CD14-positive monocyte (primary cell): ENCODE results near the gene TTYH1. TPM values are rescaled to one million over a fixed set of nuclear protein-coding genes. Genes with fewer than 3 reads are reported as not detected.

Source experiments
- DNase-seq, 3 donors: peaks; one replicate each; pipeline ENCODE4 v3.0.0-alpha.2; 2011 to 2022
- H2AFZ ChIP-seq: 2 replicates; pipeline ENCODE4 v1.6.0; 2012; ENCODE audit warnings: mild to moderate bottlenecking, low read depth, low read length, inconsistent platforms; ENCODE audit not compliant: insufficient read depth, poor library complexity, severe bottlenecking
- H3K27ac ChIP-seq, 2 donors: 1 replicate in 1 of 2; 2 replicates in 1 of 2; pipeline ENCODE4 v1.5.1; 2012 to 2013; ENCODE audit warnings: low read length in 2 of 2, control low read depth in 1 of 2, inconsistent platforms in 1 of 2, low read depth in 1 of 2, mild to moderate bottlenecking in 1 of 2
- H3K27me3 ChIP-seq, 2 donors: one replicate each; pipeline versions ENCODE4 v1.6.0 to v1.6.1; 2011 to 2013; ENCODE audit warnings: low read length in 2 of 2; ENCODE audit not compliant: control insufficient read depth in 2 of 2, insufficient read depth in 2 of 2
- H3K36me3 ChIP-seq, 2 donors: replicated peaks in 1 of 2; 1 replicate in 1 of 2; 2 replicates in 1 of 2; pipeline versions ENCODE4 v1.5.1 to v1.6.1; 2012 to 2013; ENCODE audit warnings: low read length in 2 of 2, control low read depth in 1 of 2, inconsistent platforms in 1 of 2, mild to moderate bottlenecking in 1 of 2; ENCODE audit not compliant: insufficient read depth in 2 of 2, control insufficient read depth in 1 of 2
- H3K4me1 ChIP-seq, 2 donors: 1 replicate in 1 of 2; 2 replicates in 1 of 2; pipeline versions ENCODE4 v1.5.1 to v1.6.1; 2012 to 2013; ENCODE audit warnings: low read length in 2 of 2, control low read depth in 1 of 2, inconsistent platforms in 1 of 2, mild to moderate bottlenecking in 1 of 2, moderate library complexity in 1 of 2; ENCODE audit not compliant: insufficient read depth in 2 of 2, control insufficient read depth in 1 of 2
- H3K4me2 ChIP-seq: replicated peaks from 2 replicates; pipeline ENCODE3; 2012; ENCODE audit warnings: low read length, moderate library complexity, mild to moderate bottlenecking; ENCODE audit not compliant: poor library complexity, severe bottlenecking; ENCODE audit errors: extremely low read depth
- H3K4me3 ChIP-seq, 3 experiments: fragments of 200-600 bp in 1 of 3; sonication (generic) in 1 of 3; replicated peaks in 1 of 3; 1 replicate in 2 of 3; 2 replicates in 1 of 3; pipeline ENCODE4 v1.5.1; 2011 to 2013; ENCODE audit warnings: low read length in 3 of 3, mild to moderate bottlenecking in 3 of 3, control low read depth in 2 of 3, low read depth in 2 of 3, inconsistent platforms in 1 of 3, moderate library complexity in 1 of 3
- H3K79me2 ChIP-seq: 2 replicates; pipeline ENCODE4 v1.6.0; 2012; ENCODE audit warnings: mild to moderate bottlenecking, control low read depth, inconsistent platforms, low read length, moderate library complexity; ENCODE audit not compliant: insufficient read depth
- H3K9ac ChIP-seq: 2 replicates; pipeline ENCODE4 v1.6.0; 2017; ENCODE audit warnings: low read length, mild to moderate bottlenecking; ENCODE audit not compliant: insufficient read depth, poor library complexity, severe bottlenecking
- H3K9me3 ChIP-seq, 2 donors: replicated peaks in 1 of 2; 1 replicate in 1 of 2; 2 replicates in 1 of 2; pipeline versions ENCODE4 v1.5.1 to v1.6.1; 2012 to 2013; ENCODE audit warnings: low read length in 2 of 2, control low read depth in 1 of 2; ENCODE audit not compliant: control insufficient read depth in 1 of 2, insufficient read depth in 1 of 2
- H4K20me1 ChIP-seq: 2 replicates; pipeline ENCODE4 v1.6.0; 2012; ENCODE audit warnings: mild to moderate bottlenecking, low read length, control low read depth, moderate library complexity; ENCODE audit not compliant: insufficient read depth
- H3K27ac Mint-ChIP-seq, 7 donors: one replicate each; pipeline ENCODE4 v1.8.0; 2020; ENCODE audit warnings: mild to moderate bottlenecking in 7 of 7, mixed read lengths in 7 of 7, moderate library complexity in 6 of 7, inconsistent platforms in 2 of 7
- H3K27me3 Mint-ChIP-seq, 3 donors: one replicate each; pipeline ENCODE4 v1.8.0; 2021 to 2022; ENCODE audit warnings: low read depth in 3 of 3, mild to moderate bottlenecking in 3 of 3, mixed read lengths in 3 of 3, moderate library complexity in 3 of 3, inconsistent platforms in 1 of 3
- H3K36me3 Mint-ChIP-seq, 2 donors: one replicate each; pipeline ENCODE4 v1.8.0; 2020; ENCODE audit warnings: mixed read lengths in 2 of 2, inconsistent platforms in 1 of 2, mild to moderate bottlenecking in 1 of 2
- H3K4me1 Mint-ChIP-seq: one replicate; pipeline ENCODE4 v1.8.0; 2020; ENCODE audit warnings: mild to moderate bottlenecking, mixed read lengths
- H3K4me3 Mint-ChIP-seq, 2 donors: one replicate each; pipeline ENCODE4 v1.8.0; 2020; ENCODE audit warnings: mild to moderate bottlenecking in 2 of 2, mixed read lengths in 2 of 2, moderate library complexity in 1 of 2
- H3K9me3 Mint-ChIP-seq, 7 donors: one replicate each; pipeline ENCODE4 v1.8.0; 2020 to 2022; ENCODE audit warnings: mixed read lengths in 7 of 7, mild to moderate bottlenecking in 6 of 7, moderate library complexity in 6 of 7, inconsistent platforms in 2 of 7
- WGBS: methylation state at CpG from one replicate; pipeline ENCODE4 v1.1.5; 2013; ENCODE audit warnings: missing lambda C conversion rate; ENCODE audit not compliant: insufficient coverage; 5-methylcytosine and 5-hydroxymethylcytosine counted together
- intact Hi-C, 2 donors: fragments of 100-400 bp; cut with micrococcal nuclease; formaldehyde crosslinking; loops; one replicate each; pipeline versions ENCODE4 v1.15.0 to v1.15.1; 2023
- polyA plus RNA-seq, 3 donors: library from polyadenylated mRNA; depleted of rRNA in 1 of 3; unstranded in 2 of 3; stranded (reverse) in 1 of 3; fragments of 300-500 nt in 2 of 3; fragments of >200 nt in 1 of 3; fragmentation: Illumina TruSeq in 2 of 3; gene quantifications; 1 replicate in 2 of 3; 2 replicates in 1 of 3; pipeline ENCODE4 v1.2.3, GENCODE V29; 2012 to 2021
- TF ChIP-seq, protein P1 (sequence below): fragments of 200-600 bp; IDR thresholded peaks from one replicate; pipeline ENCODE4 v1.8.0; 2022; ENCODE audit warnings: antibody characterized with exemption, mild to moderate bottlenecking

The TTYH1 gene
- polyA plus RNA-seq, 3 donors = not detected

DNA sequence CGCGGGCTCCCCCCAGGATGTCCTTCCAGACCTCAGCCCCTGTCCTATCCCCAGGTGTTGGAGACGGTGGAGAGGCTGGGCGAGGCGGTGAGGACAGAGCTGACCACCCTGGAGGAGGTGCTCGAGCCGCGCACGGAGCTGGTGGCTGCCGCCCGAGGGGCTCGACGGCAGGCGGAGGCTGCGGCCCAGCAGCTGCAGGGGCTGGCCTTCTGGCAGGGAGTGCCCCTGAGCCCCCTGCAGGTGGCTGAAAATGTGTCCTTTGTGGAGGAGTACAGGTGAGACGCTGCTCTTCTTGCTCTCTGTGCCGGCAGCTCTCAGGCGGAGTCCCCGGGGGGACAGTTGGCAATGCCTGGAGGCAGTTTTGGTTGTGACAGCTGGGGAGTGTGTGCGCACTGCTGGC lies 6.9 kb downstream of the TTYH1 start:
- WGBS = 95% methylated on average over 19 of the region's 20 CpGs
- intact Hi-C loops = no loop called here
- peaks cover 11% of the 10 kb centered on the region for H3K4me1 Mint-ChIP-seq

DNA sequence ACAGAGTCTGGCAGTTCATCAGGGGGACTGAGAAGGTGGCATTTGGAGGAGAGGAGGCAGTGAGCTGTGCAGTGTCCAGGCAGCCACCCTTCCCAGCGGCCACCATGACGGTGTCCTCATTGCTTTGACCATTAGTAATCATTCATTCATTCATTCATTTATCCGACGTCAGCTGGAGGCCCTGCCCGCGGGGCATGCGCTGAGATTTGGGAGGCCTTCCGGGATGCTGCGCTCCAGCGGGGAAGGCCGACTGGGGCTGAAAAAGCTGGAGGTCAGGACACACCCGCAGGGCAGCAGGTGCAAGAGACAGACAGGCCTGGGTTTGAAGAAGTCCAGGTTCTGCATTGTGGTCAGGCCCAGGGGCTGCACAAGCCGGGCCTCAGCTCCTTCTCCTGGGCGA lies 8.9 kb downstream of the TTYH1 start:
- Histone ChIP-seq H2AFZ (no peak overlapping the region), H3K4me1 (no peaks in the 10 kb centered on the region), H3K4me3 (no peak overlapping the region), H3K27ac (no peak overlapping the region), H3K9me3 (no peaks in the 10 kb centered on the region), H3K4me2 (no peak overlapping the region), H3K36me3 (no peaks in the 10 kb centered on the region), H3K9ac (no peak overlapping the region), H3K79me2 (no peaks in the 10 kb centered on the region), H4K20me1 (no peaks in the 10 kb centered on the region), H3K27me3 (peaks cover 0 to 30% of the 10 kb centered on the region in 2 donors)
- TF ChIP-seq, protein P1, sequence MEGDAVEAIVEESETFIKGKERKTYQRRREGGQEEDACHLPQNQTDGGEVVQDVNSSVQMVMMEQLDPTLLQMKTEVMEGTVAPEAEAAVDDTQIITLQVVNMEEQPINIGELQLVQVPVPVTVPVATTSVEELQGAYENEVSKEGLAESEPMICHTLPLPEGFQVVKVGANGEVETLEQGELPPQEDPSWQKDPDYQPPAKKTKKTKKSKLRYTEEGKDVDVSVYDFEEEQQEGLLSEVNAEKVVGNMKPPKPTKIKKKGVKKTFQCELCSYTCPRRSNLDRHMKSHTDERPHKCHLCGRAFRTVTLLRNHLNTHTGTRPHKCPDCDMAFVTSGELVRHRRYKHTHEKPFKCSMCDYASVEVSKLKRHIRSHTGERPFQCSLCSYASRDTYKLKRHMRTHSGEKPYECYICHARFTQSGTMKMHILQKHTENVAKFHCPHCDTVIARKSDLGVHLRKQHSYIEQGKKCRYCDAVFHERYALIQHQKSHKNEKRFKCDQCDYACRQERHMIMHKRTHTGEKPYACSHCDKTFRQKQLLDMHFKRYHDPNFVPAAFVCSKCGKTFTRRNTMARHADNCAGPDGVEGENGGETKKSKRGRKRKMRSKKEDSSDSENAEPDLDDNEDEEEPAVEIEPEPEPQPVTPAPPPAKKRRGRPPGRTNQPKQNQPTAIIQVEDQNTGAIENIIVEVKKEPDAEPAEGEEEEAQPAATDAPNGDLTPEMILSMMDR = no peak
- H3K4me3 Mint-ChIP-seq = no peak overlapping the region
- DNase-seq = no peak
- H3K27ac Mint-ChIP-seq = peak overlapping the region in 1 of 7 donors; percentile 26
- no peaks in the 10 kb centered on the region for H3K36me3 Mint-ChIP-seq
- H3K9me3 Mint-ChIP-seq = peaks cover 0 to 8% (median 2%) of the 10 kb centered on the region in 7 donors
- H3K27me3 Mint-ChIP-seq = peaks cover 20 to 58% (median 39%) of the 10 kb centered on the region in 3 donors
- H3K4me1 Mint-ChIP-seq = no peaks in the 10 kb centered on the region
- intact Hi-C loops = no loop called here
- WGBS = 90% methylated on average over 9 of the region's 14 CpGs

More for the DNA sequence above, 6.9 kb downstream of the TTYH1 start:
- DNase-seq = no peak
- no peaks in the 10 kb centered on the region for H3K9me3 ChIP-seq
- Mint-ChIP-seq H3K27ac (no peak overlapping the region), H3K36me3 (peaks cover 0 to 4% of the 10 kb centered on the region in 2 donors), H3K9me3 (peaks cover 0 to 10% (median 3%) of the 10 kb centered on the region in 7 donors), H3K27me3 (peaks cover 28 to 63% (median 35%) of the 10 kb centered on the region in 3 donors), H3K4me3 (peak overlapping the region in 1 of 2 donors; percentile 30)
- no peak overlapping the region for H3K27ac ChIP-seq
- TF ChIP-seq, protein P1 = no peak
- no peaks in the 10 kb centered on the region for H3K79me2 ChIP-seq
- no peaks in the 10 kb centered on the region for H4K20me1 ChIP-seq
- no peak overlapping the region for H3K4me3 ChIP-seq
- H3K27me3 ChIP-seq = peaks cover 0 to 44% of the 10 kb centered on the region in 2 donors
- peaks cover 12 to 15% of the 10 kb centered on the region in 2 donors for H3K4me1 ChIP-seq
- no peak overlapping the region for H2AFZ ChIP-seq
- no peak overlapping the region for H3K9ac ChIP-seq
- no peak overlapping the region for H3K4me2 ChIP-seq
- no peaks in the 10 kb centered on the region for H3K36me3 ChIP-seq
